HG03064 (cell line): Measurements from ENCODE around the gene AGXT.

Experiments
- ATAC-seq: cut with Tn5 transposase; IDR thresholded peaks from one replicate; pipeline ENCODE4 v1.9.1; 2021; ENCODE audit warnings: low read depth; ENCODE audit not compliant: unreplicated experiment

Gene AGXT

DNA sequence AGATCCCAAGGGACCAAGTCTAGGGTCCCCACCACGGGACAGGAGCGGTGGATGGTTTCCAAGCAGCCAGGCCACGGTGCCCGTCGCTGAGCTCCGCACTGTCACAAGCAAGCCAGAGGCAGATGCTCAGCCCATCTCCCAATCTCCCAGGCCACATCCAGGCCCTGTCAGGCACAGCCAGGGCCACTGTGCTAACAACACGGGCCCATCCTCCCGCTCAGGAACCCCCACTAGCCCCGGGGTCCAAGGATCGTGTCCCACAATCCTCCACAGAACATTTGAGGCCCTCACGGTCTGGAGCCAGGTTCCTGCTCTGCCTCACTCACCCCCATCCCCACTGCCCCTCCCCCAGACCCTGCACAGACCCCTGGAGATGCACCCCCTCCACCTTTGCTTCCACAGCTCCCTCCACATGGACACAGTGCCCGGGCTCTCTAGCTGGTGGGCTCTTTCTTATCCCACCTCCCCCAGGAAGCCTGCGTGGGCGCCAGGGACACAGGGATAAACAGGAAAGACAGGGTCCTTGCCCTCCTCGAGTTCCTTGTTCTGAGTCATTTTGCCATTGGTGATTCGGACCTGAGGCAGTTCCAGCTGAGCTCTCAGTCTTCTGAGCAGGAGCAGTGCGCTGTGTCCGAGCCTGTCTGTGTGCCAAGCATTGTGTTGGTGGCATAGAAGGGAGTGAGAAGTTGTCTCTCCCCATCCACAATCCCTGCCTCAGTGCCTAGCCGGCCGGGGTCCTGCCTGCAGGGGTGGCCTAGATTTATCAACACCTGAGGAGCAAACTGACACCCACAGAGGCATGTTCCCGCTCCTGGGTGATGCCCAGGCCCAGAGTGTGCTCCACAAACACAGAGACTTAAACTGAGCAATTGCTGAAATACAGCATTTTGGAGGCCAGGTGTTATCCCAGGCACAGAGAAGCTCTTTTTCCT lies 44.5 kb downstream of the AGXT start:
- ATAC-seq, result no peak

DNA sequence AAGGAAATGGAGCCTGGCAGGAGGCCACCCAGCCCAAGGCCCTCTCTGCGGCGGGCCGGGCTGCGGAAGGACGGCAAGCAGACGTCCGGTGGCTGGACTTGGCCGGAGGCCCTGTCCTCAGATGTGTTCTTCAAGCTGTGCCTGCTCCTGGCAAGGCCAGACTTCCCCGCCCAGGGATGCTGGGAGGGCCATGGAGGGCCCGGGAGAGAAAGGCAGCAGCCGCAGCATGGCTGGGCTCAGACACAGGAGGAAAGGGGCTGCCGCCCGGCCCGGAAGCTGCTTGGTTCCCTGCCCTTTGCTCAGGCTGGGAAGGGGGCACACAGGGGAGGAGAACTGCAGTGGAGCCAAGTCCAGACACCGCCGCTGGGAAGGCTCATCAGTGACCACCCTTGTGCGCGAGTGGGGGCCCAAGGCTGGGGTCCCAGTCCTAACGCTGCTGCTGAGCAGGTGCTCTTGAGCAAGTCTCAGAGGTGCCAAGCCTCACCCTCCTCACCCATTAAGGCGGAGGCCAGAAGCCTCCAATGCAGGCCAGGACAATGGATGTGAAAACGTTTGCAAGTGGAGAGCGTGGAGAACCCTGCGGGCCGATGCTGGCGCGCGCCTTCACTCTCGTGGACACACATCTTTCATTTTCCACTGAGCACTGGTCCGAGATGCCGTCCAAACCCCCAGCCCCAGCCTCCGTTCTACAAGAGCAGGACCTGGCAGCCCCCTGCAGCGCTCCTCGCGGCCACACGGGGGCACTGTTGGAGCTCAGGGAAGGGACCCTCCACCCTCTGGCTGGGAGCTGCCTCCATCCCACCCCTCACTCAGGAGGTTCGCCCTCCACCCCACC lies 45.4 kb downstream of the AGXT start:
- ATAC-seq, result no peak

DNA sequence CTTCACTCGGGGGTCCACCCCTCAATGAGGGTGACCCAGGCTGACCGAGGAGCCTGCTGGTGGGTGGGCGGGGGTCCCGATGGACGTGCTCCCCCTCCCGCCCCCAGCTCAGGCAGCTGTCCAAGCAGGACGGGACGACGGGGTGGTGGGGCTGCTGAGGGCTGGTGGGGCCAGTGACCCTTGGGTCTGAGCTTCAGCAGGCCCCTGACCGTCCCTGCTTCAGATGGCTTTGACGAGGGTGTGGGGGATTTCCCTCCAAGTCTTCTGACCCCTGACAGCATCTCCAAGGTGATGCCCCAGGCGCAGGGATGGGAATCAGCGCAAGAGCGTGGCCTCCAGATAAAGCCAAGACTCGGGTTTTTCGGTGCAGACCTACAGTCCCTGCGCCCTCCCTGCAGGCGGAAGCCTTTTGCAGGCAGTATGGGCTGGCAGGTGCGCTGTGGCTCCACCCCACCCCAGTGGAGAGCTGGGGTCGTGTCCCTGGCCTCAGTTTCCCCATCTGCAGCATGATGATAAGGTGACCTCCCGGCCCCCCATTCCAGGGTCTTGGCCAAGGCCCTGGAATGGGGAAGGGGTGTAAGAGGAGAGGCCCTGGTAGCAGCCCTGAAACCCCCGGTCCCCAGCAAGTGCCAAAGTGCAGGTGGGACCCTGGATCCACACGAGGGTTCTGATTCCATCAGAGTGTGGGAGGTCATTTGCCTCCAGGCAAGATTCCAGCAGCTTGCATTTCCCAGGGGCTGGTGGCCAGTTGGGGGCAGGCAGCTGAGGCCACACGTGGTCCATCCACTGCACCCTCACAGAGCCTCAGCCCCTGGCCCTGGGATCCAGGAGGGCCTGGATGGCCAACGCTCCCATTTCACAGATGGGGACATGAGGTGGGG lies 46.3 kb downstream of the AGXT start:
- ATAC-seq, result no peak

- no peak for ATAC-seq
Observed at GRCh38 chr2:240915526-240916341, 47.1 kb downstream of the AGXT start.

GRCh38 chr2:240916571-240917008 lies 48.0 kb downstream of the AGXT start:
- ATAC-seq, result no peak

GRCh38 chr2:240917009-240917683 lies 48.5 kb downstream of the AGXT start:
- ATAC-seq, result no peak

GRCh38 chr2:240917684-240918257 lies 49.1 kb downstream of the AGXT start:
- no peak for ATAC-seq

DNA sequence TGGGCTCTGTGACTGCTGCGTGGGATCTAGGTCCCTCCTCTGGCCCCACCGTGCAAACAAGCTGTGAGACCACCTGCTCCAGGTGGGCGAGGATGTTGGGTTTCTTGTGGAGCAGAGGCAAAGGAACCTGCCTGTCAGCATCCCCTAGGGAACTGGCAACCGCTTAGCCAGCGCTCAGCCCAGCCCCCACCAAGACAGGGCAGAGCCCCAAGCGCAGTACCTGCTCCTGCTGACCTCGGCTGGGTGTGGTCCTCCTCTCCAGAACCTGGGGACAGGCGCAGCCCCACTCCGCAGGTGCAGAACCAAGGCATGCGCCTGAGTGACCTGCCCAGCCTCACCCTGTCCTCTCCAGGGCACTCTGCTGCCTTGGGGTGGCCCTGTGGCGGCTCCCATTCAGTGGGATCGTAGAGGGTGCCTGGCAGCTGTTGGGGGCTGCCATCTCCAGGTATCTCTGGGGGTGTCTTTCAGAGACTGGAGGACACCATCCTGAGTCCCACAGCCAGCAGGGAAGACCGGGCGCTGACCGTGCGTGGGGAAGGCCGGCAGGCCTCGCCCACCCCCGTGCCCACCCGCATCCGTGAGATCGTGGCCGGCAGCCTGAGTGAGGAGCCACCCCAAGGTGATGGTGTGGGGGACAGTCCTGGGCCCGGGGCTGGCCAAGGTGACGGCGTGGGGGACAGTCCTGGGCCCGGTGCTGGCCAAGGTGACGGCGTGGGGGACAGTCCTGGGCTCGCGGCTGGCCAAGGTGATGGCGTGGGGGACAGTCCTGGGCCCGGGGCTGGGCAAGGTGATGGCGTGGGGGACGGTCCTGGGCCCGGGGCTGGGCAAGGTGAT lies 49.9 kb downstream of the AGXT start:
- no peak for ATAC-seq

DNA sequence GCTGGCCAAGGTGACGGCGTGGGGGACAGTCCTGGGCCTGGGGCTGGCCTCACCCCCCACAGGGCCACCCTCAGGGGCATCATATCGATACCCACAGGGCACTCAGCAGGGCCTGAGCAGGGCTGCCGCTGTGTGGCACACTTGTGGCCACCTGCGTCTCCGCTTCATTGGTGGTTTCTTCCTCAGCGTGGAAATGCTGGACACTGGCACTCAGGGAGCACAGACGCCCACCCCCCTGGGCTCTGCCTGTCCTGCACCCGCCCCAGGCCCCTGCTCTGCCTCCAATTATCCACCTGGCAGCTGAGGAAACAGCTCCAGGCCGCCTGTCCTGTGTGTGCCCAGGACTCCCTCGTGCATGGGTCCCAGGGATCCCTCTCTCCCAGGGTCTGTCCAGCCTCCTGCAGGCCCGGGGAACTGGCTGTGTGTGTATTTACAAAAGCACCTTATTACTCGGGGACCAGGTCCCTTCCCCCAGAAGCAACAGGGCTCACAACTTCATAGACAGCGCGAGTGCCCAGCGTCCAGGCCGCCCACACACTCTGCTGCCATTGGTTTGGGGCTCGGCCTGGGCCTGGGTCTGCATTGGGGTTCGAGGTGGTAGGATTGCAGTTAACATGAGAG lies 50.6 kb downstream of the AGXT start:
- no peak for ATAC-seq

DNA sequence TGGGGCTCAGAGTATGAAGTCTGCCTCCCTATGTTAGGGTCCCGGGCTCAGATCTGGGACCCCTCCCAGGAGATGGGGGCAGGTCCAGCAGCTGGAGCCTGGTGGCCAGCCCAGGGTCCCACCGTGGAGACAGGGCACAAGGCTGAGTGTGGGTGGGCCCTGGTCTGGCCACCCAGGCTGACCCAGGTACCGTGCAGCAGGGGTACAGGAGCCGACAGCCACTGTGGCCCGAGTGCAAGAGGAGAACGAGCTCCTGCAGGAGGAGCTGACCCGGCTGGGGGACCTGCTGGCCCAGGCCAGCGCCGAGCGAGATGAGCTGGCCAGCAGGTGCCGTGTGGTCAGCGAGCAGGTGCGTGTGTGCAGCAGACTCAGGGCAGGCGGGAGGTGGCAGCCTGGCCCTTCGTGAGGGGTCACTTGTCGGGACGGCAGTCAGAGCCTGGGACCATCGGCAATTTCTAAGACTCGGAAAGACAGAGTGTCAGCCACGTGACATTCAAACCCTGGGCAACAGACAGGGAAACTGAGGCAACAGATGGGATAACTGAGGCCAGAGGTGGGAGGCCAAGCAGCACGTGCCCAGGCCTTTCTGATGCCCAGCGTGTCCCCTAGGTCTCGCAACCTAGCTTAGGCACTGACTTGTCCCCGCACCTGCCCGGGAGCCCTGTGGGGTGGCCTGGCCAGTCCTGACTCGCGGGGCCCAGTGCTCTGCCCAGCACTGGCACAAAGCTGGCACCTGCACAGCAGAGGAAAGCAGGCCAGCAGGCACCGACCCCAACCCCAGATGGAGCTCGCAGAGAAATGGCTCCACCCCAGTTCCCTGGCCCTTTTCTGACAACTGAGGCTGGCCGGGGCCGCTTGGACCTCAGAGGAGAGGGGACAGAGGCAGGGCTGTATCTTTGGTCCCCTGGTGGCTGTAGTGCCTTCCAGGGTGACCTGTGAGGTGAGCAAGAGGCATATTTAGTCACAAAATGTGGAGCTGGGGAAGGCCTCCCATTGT lies 51.5 kb downstream of the AGXT start:
- ATAC-seq, result no peak

GRCh38 chr2:240920783-240921231 lies 52.2 kb downstream of the AGXT start:
- ATAC-seq, result no peak

DNA sequence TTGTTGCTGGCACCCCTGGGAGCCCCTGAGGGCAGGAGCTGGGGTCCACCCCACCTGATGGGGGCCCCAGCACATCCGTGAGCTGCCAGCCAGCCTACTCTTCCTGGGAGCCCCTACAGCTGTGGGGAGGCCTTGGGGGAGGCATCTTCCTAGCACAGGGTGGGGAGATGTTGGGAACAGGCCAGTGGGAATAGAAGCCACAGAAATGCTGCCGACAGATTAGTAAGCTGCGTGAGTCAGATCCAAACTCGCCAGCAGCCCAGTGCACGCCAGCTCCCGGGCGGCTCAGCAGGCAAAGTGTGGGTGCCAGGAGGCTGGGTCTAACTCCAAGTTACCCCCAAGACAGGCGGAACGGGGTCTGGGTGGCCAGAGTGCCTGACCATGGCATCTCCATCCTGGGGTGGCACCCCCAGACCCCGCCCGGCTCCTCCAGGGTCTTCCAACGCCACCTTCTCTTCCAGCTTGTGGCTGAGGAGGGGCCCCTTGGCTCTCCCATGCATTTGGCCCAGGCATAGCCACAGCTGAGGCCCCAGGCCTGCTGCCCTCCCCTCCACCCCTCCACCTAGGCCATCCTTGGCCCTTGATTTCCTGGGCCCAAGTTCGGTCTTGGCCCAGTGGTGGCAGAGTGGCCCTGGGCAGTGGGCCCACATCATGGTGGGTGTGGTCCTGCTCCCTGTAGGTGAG lies 52.8 kb downstream of the AGXT start:
- no peak for ATAC-seq

DNA sequence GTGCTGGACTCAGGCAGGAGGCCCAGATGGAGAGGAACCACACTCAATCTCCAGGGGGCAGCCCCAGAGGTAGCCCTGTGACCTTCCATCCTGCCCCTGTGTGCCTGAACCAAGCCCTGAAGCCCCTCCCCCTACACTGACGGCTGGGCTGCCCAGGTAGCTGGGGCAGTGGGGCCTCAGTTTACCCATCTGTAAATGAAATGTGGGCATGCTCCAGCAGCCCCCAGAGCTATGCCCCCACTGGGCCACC lies 53.3 kb downstream of the AGXT start:
- ATAC-seq, result no peak

- ATAC-seq, result no peak
Observed at GRCh38 chr2:240922245-240922981, 53.8 kb downstream of the AGXT start.

DNA sequence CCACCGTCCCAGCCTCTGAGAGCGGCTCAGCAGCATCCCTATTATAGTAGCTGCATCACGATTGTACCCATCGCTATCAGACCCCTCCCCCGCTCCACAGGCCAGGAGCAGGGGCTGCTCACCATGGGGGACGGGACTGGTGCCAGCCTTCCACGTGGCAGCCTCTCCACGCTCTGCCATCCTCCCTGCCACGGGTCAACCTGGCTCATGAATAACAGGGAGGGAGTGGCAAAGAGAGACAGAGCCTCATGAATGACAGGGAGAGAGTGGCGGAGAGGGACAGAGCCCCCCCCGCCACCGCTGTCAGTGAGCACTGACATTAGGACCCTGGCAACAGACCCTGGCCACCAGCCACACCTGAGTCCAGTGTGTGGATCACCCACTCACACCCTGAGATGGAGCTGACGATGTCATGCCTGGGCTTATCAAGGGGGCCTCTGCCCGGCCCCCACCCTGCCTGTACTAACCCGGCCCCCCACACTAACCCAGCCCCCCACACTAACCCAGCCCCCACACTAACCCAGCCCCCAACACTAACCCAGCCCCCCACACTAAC lies 54.4 kb downstream of the AGXT start:
- ATAC-seq, result no peak
